Activated T-cell treated with anti-CD3 and anti-CD28 coated beads for 48 hours (primary cell): ENCODE data around the gene TMED6.
A peak's percentile ranks its signal among the peaks of the same experiment; 100 is the strongest.

Experiments
- DNase-seq: peaks from one replicate; pipeline ENCODE4 v3.0.0-alpha.2; 2020; ENCODE audit warnings: low read depth

TMED6 gene

DNA sequence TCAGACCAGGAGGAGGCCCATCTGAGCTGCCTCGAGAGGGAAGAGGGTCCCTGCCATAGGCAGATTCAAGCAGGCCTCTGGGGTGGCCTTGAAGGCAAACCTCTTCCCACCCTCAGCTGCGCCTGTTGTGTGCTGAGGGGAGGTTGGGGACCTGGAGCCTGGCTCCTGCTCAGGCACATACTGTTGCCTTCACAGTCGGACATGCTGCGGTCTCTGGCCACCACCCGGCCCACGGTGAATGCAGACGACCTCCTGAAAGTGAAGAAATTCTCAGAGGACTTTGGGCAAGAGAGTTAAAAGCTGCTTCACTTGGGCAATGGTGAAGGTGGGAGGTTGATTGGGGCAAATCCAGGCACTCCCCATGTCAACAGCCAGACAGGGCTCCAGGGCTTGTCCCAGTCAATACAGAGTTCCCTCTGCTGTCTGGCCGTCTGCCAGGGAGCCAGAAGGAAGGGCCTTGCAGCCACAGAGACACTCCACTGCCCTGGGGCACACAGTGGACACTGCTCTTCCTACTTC lies 27.5 kb downstream of the TMED6 start:
- no peak for DNase-seq

DNA sequence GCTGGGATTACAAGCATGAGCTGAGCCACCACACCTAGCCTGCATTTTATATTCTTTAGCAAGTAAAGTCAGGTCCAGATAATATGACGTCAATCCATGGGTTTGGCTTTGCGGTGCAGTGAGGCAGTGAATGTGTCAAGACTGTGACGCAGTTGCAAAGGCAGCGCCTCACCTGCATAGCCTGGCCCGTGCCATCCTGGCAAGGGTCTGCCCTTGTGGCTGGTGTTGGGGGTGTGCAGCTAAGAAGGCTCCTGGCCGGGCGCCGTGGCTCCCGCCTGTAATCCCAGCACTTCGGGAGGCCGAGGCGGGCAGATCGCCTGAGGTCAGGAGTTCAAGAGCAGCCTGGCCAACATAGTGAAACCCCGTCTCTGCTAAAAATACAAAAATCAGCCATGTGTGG lies 28.2 kb downstream of the TMED6 start:
- no peak for DNase-seq

GRCh38 chr16:69322343-69322742 lies 29.2 kb downstream of the TMED6 start:
- no peak for DNase-seq

- no peak for DNase-seq
These were observed 30.5 kb downstream of the TMED6 start for GRCh38 chr16:69321080-69321479.

DNA sequence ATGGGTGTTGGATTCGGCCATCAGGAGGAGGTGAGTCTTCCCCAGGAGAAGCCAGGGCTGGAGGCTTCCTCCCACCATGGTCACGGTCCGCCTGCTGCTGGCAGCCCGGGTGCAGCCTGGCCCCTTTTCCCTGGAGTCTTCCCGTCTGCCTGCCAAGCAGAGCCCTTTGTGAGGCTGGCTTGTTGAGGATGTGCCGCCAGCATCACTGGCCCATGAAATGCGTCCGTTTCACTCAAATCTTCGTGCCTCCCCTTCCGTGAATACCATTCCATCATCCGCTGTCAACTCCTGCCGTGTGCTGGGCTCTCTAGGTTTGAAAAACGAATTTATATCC lies 30.9 kb downstream of the TMED6 start:
- DNase-seq = no peak

DNA sequence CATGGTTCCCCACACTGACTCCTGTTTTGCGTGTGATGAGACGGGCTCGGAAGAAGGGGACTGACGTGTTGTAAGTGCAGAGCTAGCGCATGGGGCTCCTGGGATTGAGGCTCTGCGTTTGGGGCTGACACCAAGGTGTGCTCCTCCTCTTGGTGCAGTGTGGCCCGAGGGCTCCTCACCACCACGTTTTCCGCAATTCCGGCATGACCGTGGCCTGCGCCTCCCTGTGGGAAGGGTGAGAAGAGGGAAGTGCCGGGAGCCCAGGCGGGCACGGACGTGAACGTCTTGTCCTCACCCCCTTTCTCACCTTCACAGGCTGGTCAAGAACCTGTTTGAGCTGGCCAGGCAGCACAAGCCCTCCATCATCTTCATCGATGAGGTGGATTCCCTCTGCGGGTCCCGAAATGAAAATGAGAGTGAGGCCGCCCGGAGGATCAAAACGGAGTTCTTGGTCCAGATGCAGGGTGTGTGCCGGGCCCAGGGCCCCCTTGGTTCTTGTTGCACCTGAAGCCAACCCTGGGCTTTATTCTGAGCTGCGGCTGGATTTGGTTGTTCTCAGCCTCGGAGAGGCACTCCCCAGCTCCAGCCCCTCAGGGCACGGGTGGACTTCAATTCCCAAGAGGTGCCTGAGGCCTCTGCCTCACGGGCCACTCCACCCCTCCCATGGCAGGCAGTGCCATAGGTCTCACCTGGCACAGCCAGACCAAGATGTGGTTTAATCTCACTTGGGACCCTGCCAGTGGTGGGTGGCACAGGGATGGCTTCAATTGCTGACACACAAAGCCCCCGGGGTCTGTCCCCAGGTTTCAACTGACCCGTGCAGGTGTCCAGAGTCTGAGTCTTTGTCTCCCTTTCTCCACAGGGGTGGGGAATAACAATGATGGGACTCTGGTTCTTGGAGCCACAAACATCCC lies 31.5 kb downstream of the TMED6 start:
- no peak for DNase-seq

- no peak for DNase-seq
These were observed 32.2 kb downstream of the TMED6 start for GRCh38 chr16:69319381-69319780.

- no peak for DNase-seq
These were observed 32.7 kb downstream of the TMED6 start for GRCh38 chr16:69318911-69319289.

DNA sequence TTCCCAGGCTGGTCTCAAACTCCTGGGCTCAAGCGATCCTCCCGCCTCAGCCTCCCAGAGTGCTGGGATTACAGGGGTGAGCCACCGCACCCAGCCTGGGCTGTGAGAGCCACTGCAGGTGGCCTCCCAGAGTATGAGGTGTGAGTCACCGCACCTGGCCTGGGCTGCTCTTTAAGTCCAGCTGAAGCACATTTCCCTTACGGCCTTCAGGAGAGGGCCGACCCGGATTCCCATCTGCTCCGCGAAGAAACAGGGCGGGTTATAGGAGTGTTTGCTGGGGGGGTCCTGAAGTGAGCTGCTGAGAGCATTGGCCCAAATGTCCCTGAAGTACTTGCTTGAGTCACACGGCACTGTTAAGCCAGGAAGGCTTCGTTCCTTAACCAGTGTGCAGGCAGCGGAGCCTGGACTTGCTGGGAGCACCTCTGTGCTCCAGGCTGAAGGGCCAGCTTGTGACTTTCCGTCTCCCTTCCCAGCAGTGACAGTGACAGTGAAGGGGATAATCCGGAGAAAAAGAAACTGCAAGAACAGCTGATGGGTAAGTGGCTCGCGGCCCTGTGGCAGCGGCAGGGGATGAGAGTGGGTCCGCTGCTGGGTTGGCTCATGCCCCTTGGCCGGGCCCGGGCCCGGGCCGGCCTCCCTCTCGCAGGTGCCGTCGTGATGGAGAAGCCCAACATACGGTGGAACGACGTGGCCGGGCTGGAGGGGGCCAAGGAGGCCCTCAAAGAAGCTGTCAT lies 33.2 kb downstream of the TMED6 start:
- no peak for DNase-seq

- DNase-seq = no peak
These were observed 35.0 kb downstream of the TMED6 start for GRCh38 chr16:69316595-69317034.

- no peak for DNase-seq
These were observed 35.9 kb downstream of the TMED6 start for GRCh38 chr16:69315486-69316311.

GRCh38 chr16:69314534-69314933 lies 37.1 kb downstream of the TMED6 start:
- no peak for DNase-seq

GRCh38 chr16:69313469-69313868 lies 38.1 kb downstream of the TMED6 start:
- DNase-seq = no peak

- peak; percentile 46 for DNase-seq
These were observed 39.8 kb downstream of the TMED6 start for GRCh38 chr16:69311533-69312387.

DNA sequence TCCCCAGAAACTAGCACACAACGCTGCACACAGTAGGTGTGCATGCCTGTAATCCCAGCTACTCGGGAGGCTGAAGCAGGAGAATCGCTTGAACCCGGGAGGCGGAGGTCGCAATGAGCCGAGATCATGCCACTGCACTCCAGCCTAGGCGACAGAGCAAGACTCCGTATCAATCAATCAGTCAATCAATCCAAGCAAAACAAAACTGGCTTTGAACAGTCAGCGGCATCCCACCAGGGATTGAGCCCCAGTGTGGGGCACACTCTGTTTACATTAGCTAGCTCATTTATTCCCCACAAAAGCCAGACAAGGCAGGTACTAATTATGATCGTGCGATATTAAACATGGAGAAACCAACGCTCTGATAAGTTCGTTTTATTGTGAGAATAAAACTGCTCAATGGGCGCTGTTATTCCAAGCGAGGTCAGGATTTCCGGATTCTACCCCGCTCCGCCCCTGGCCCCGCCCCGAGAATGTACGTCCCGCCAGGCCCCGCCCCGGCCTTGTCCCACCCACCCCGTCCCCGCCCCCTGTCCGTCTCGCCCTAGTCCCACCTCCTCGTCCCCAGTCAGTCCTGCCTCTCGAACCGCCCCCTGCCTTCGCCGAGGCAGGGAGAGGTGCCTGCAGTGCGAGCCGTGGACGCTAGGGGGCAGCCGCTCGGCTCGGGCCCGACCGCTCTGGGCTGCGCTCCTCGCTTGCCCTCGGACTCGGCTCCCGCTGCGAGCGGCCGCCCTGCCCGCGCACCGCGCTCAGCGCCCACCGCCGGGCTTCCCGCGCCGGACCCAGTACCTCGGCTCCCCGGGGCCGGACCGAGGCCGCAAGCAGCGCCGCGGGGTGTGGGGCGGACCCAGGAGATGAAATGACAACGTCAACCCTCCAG lies 40.7 kb downstream of the TMED6 start, which contains the start of gene VPS4A:
Gene VPS4A (plus strand): TSS at position 698 of the 880 bp plus-strand sequence. CDS start 162 bp downstream, at position 860.
- DNase-seq = peak; percentile 98

- no peak for DNase-seq
These were observed 42.3 kb downstream of the TMED6 start for GRCh38 chr16:69309316-69309715.

DNA sequence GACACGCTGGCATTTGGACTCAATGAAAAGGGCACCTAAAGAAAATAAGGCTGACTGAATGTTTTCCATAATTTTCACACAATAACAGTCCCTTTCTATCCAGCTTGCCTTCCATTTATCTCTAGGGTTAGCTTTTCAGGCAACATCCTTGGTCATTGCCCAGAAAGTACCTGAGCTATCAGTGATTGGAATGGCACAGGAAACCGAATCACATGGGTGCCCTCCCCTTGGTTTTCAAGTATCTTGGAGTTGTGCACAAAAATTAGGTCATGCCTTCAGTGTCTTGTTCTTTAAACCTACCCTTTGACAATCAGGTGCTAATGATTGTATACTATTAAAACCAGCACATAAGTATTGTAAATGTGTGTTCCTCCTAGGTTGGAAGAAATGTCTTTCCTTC lies 43.7 kb downstream of the TMED6 start:
- no peak for DNase-seq

- no peak for DNase-seq
These were observed 44.5 kb downstream of the TMED6 start for GRCh38 chr16:69307091-69307490.

- no peak for DNase-seq
These were observed 45.6 kb downstream of the TMED6 start for GRCh38 chr16:69306031-69306430.

DNA sequence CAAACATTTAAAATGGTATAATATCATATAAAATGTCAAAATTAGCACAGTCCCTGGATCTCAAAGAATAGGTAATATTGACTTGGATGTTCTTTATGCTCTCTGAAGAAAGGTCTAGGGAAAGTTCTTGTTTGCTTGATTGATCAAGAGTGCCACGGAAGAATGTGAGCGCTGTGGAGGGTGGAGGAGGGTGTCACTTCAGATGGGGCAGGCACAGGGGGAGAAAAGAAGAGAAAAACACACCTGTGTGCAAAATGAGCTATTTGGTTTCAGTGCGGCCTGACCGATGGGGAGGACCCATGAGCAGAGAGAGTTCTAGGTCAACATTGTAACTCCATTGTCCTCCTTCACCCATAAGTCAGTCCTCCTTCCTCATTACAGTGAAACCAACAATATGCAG lies 49.3 kb downstream of the TMED6 start:
- no peak for DNase-seq
